SU-DHL-6 (cell line): ENCODE data around the gene SGCA.

Experiments used
- H2AFZ ChIP-seq: fragments of 200-600 bp; sonication (generic); 2 replicates; pipeline ENCODE4 v1.6.1; 2014; ENCODE audit warnings: low read depth, mild to moderate bottlenecking, moderate library complexity, mixed read lengths, antibody characterized with exemption, low read length; ENCODE audit not compliant: severe bottlenecking
- H3F3A ChIP-seq: fragments of 200-600 bp; shearing (Covaris generic); 2 replicates; pipeline ENCODE4 v1.6.0; 2016; ENCODE audit warnings: antibody characterized with exemption, mild to moderate bottlenecking; ENCODE audit not compliant: insufficient read depth
- H3K27ac ChIP-seq: fragments of 200-600 bp; sonication (generic); 2 replicates; pipeline ENCODE4 v1.5.1; 2016; ENCODE audit warnings: low read depth, mild to moderate bottlenecking, low read length, moderate library complexity, mixed read lengths
- H3K27me3 ChIP-seq: fragments of 200-600 bp; sonication (generic), shearing (Covaris generic); 2 replicates; pipeline ENCODE4 v1.6.0; 2014; ENCODE audit warnings: mild to moderate bottlenecking, low read length
- H3K36me3 ChIP-seq: fragments of 200-600 bp; sonication (generic); 2 replicates; pipeline ENCODE4 v1.6.1; 2014; ENCODE audit warnings: mild to moderate bottlenecking, low read length, mixed read lengths
- H3K4me2 ChIP-seq: fragments of 300-600, 200-600 bp; shearing (Covaris generic), sonication (generic); 2 replicates; pipeline ENCODE4 v1.6.0; 2014; ENCODE audit warnings: low read length, low read depth, mild to moderate bottlenecking; ENCODE audit not compliant: poor library complexity, severe bottlenecking
- H3K4me3 ChIP-seq: fragments of 200-600 bp; sonication (generic); 2 replicates; pipeline ENCODE4 v1.5.1; 2014; ENCODE audit warnings: antibody characterized with exemption, low read length, mild to moderate bottlenecking, mixed read lengths; ENCODE audit not compliant: insufficient read depth, poor library complexity, severe bottlenecking
- H3K79me2 ChIP-seq: fragments of 200-600 bp; sonication (generic); 2 replicates; pipeline ENCODE4 v1.6.1; 2014; ENCODE audit warnings: mild to moderate bottlenecking, low read length, moderate library complexity; ENCODE audit not compliant: insufficient read depth
- H3K9ac ChIP-seq: fragments of 200-600 bp; sonication (generic); 2 replicates; pipeline ENCODE4 v1.7.0; 2014; ENCODE audit warnings: mild to moderate bottlenecking, low read length
- H3K9me2 ChIP-seq: fragments of 200-600 bp; sonication (generic); replicated peaks from 2 replicates; pipeline ENCODE4 v1.6.1; 2014; ENCODE audit warnings: low read length; ENCODE audit not compliant: insufficient read depth
- H3K9me3 ChIP-seq: fragments of 200-600 bp; sonication (generic); 2 replicates; pipeline ENCODE4 v1.6.1; 2014; ENCODE audit warnings: low read length, mixed read lengths; ENCODE audit not compliant: insufficient read depth
- H4K20me1 ChIP-seq: fragments of 200-600 bp; sonication (generic); 2 replicates; pipeline ENCODE4 v1.6.1; 2014; ENCODE audit warnings: low read depth, mild to moderate bottlenecking, antibody characterized with exemption, low read length, moderate library complexity, mixed read lengths
- CTCF ChIP-seq: fragments of 200-600 bp; sonication (generic); IDR thresholded peaks from one replicate; pipeline ENCODE4 v1.5.1; 2017; ENCODE audit warnings: antibody characterized with exemption, mild to moderate bottlenecking, low read length, moderate library complexity; ENCODE audit not compliant: insufficient read depth, poor library complexity, severe bottlenecking
- EZH2phosphoT487 ChIP-seq: fragments of 200-600 bp; sonication (generic), shearing (Covaris generic); conservative IDR thresholded peaks from 2 replicates; pipeline ENCODE4 v1.6.1; 2018; ENCODE audit warnings: mild to moderate bottlenecking, antibody characterized with exemption, low read length, moderate library complexity, mixed read lengths

The SGCA gene

DNA sequence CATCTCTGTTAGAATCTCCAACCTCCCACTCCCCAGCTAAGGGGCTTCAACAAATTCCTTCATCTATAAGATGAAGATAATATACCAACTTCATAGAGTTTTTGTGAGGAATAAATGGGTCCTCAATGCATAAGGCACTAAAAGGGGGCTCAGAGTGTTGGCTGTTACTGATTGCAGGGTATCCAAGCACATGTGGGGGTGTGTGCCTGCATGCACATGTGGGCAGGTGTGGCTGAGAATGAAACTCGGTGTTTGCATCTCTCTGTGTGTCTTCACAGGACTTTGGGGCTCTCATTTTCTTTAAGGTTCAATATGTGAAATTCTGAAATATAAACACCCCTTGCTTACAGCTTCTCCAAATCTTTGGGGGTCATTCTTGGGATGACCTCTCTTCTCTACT lies 11.2 kb upstream of the SGCA start:
- Histone ChIP-seq H2AFZ (no peak overlapping the region), H3K4me3 (no peak overlapping the region), H4K20me1 (no peaks in the 10 kb centered on the region)

GRCh38 chr17:50155115-50155819 lies 10.5 kb upstream of the SGCA start:
- Histone ChIP-seq H3K9ac (no peak overlapping the region), H3K9me2 (no peaks in the 10 kb centered on the region), H4K20me1 (no peaks in the 10 kb centered on the region), H3K27me3 (no peaks in the 10 kb centered on the region), H3K9me3 (no peaks in the 10 kb centered on the region), H2AFZ (no peak overlapping the region), H3F3A (peaks cover 9% of the 10 kb centered on the region; the same call in 1 of the 2 replicates), H3K4me2 (no peak overlapping the region), H3K79me2 (peaks cover 5% of the 10 kb centered on the region; the same call in 1 of the 2 replicates), H3K4me3 (no peak overlapping the region), H3K36me3 (no peaks in the 10 kb centered on the region), H3K27ac (no peak overlapping the region)
- TF ChIP-seq CTCF = no peak
- TF ChIP-seq EZH2phosphoT487 = no peak

More for the DNA sequence above, 11.2 kb upstream of the SGCA start:
- Histone ChIP-seq H3K9me2 (no peaks in the 10 kb centered on the region), H3K27ac (no peak overlapping the region), H3K9me3 (no peaks in the 10 kb centered on the region), H3K36me3 (no peaks in the 10 kb centered on the region), H3F3A (peaks cover 9% of the 10 kb centered on the region; the same call in 1 of the 2 replicates), H3K4me2 (no peak overlapping the region), H3K79me2 (peaks cover 9% of the 10 kb centered on the region), H3K9ac (no peak overlapping the region), H3K27me3 (no peaks in the 10 kb centered on the region)
- TF ChIP-seq EZH2phosphoT487 (no peak), CTCF (no peak)

DNA sequence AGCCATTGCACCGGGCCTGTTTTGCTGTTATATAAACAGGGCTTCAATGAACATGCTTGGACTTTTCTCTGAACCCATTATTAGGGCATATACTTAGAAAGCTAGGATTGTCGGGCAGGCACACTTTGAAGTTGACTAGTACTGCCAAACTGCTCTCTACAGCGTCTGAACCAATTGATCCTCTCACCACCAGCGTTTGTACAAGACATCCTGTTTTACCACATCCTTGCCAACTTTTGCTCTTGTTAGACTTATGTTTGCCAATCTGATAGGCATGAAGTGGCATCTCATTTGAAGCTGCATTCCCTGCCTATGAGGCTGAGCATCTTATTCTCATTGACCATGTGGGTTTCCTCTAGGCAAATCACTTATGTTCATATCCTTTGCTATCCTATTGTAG lies 7.9 kb upstream of the SGCA start:
- Histone ChIP-seq H3K9ac (no peak overlapping the region), H3K36me3 (no peaks in the 10 kb centered on the region), H3K9me3 (no peaks in the 10 kb centered on the region), H4K20me1 (no peaks in the 10 kb centered on the region), H3K27ac (no peak overlapping the region), H3K4me2 (no peak overlapping the region), H3K9me2 (no peaks in the 10 kb centered on the region), H3K4me3 (no peak overlapping the region), H3K79me2 (no peaks in the 10 kb centered on the region), H3K27me3 (no peaks in the 10 kb centered on the region), H3F3A (no peaks in the 10 kb centered on the region; the same call in 1 of the 2 replicates), H2AFZ (no peak overlapping the region)
- no peak for TF ChIP-seq CTCF
- no peak for TF ChIP-seq EZH2phosphoT487
